K562 (cell line): ENCODE measurements around the gene PLAAT3. TPM values are rescaled to one million over a fixed set of nuclear protein-coding genes. Genes with fewer than 3 reads are reported as not detected.
A peak's percentile ranks its signal among the peaks of the same experiment; 100 is the strongest.

Source experiments
- CREB1 ChIP-seq, 2 experiments: sonication (generic) in 1 of 2; formaldehyde crosslinking in 1 of 2; IDR thresholded peaks; 2 replicates each; pipeline versions ENCODE4 v1.6.1 to v1.8.0; 2012 to 2022; ENCODE audit warnings: inconsistent platforms in 1 of 2, mild to moderate bottlenecking in 1 of 2, missing genetic modification reagents in 1 of 2, moderate library complexity in 1 of 2
- CREB3 ChIP-seq: fragments of 450-650 bp; conservative IDR thresholded peaks from 2 replicates; pipeline ENCODE4 v1.6.1; 2016; ENCODE audit warnings: missing genetic modification characterization, low read depth, mild to moderate bottlenecking, missing compliant biosample characterization, moderate library complexity
- ERF ChIP-seq: fragments of 450-650 bp; formaldehyde crosslinking; IDR thresholded peaks from 2 replicates; pipeline ENCODE4 v1.4.0; 2020; ENCODE audit warnings: mild to moderate bottlenecking, mixed read lengths
- LEF1 ChIP-seq: fragments of 450-650 bp; IDR thresholded peaks from 2 replicates; pipeline ENCODE4 v1.6.1; 2016; ENCODE audit warnings: mild to moderate bottlenecking
- MEIS2 ChIP-seq: fragments of 450-650 bp; IDR thresholded peaks from 2 replicates; pipeline ENCODE4 v1.6.1; 2014; ENCODE audit warnings: mild to moderate bottlenecking; ENCODE audit not compliant: partially characterized antibody
- MTA1 ChIP-seq: fragments of 450-650 bp; IDR thresholded peaks from 2 replicates; pipeline ENCODE4 v1.6.1; 2017; ENCODE audit warnings: borderline replicate concordance
- NCOA1 ChIP-seq: fragments of 450-650 bp; IDR thresholded peaks from 2 replicates; pipeline ENCODE4 v1.6.1; 2016; ENCODE audit warnings: low read depth
- PCBP1 ChIP-seq: fragments of 200-400 bp; formaldehyde crosslinking; IDR thresholded peaks from 2 replicates; pipeline ENCODE4 v1.6.1; 2018; ENCODE audit warnings: mild to moderate bottlenecking, low read depth, low read length; ENCODE audit not compliant: poor library complexity, severe bottlenecking
- RCOR1 ChIP-seq, 2 experiments: IDR thresholded peaks; 2 replicates each; pipeline ENCODE4 v1.6.1; 2012; ENCODE audit warnings: low read depth in 2 of 2, low read length in 2 of 2, borderline replicate concordance in 1 of 2, improper control_type of control experiment in 1 of 2
- ZNF445 ChIP-seq: fragments of 250-450 bp; sonication (Bioruptor Pico); IDR thresholded peaks from 2 replicates; pipeline ENCODE4 v1.4.0; 2020; ENCODE audit warnings: low read depth, mild to moderate bottlenecking, moderate library complexity
- polyA plus RNA-seq, 8 experiments: library from polyadenylated mRNA; depleted of rRNA in 4 of 8; stranded (reverse) in 5 of 8; unstranded in 3 of 8; fragments of >200 nt; fragmentation: Nextera tagmentation in 2 of 8; fragmentation: Illumina TruSeq in 1 of 8; extraction: Ambion mirVana in 2 of 8; extraction: Trizol in 1 of 8; gene quantifications; 2 replicates each; pipeline versions ENCODE4 v1.2.1 to v1.2.3, GENCODE V29; 2011 to 2014; ENCODE audit warnings: inconsistent platforms in 1 of 8, missing spikeins in 1 of 8
- total RNA-seq, 7 experiments: library from RNA; depleted of rRNA in 6 of 7; stranded (reverse); fragments of >200 nt in 6 of 7; fragmentation: Illumina TruSeq in 2 of 7; extraction: Trizol in 2 of 7; gene quantifications; 2 replicates each; pipeline versions ENCODE4 v1.2.1 to v1.2.3, GENCODE V29; 2011 to 2021; ENCODE audit warnings: low replicate concordance in 1 of 7
- TF ChIP-seq, protein P1 (sequence below): fragments of 250-450 bp; sonication (Bioruptor Pico); IDR thresholded peaks from 2 replicates; pipeline ENCODE4 v1.4.0; 2020; ENCODE audit warnings: mild to moderate bottlenecking, moderate library complexity
- TF ChIP-seq, protein P2 (sequence below), 2 experiments: fragments of 450-650 bp; IDR thresholded peaks; 2 replicates each; pipeline ENCODE4 v1.6.1; 2016; ENCODE audit warnings: mild to moderate bottlenecking in 2 of 2, borderline replicate concordance in 1 of 2, low read depth in 1 of 2, moderate library complexity in 1 of 2
- TF ChIP-seq, protein P3 (sequence below): fragments of 450-650 bp; IDR thresholded peaks from 2 replicates; pipeline ENCODE4 v1.6.1; 2018; ENCODE audit warnings: mild to moderate bottlenecking, low read depth; ENCODE audit not compliant: partially characterized antibody

PLAAT3 gene
- total and polyA plus RNA-seq, 9 of the 15 experiments (the other 6 are each of a cell fraction or from before 2014, with no cell fraction given) = 0.80 to 2.7 (median 1.4) TPM

DNA sequence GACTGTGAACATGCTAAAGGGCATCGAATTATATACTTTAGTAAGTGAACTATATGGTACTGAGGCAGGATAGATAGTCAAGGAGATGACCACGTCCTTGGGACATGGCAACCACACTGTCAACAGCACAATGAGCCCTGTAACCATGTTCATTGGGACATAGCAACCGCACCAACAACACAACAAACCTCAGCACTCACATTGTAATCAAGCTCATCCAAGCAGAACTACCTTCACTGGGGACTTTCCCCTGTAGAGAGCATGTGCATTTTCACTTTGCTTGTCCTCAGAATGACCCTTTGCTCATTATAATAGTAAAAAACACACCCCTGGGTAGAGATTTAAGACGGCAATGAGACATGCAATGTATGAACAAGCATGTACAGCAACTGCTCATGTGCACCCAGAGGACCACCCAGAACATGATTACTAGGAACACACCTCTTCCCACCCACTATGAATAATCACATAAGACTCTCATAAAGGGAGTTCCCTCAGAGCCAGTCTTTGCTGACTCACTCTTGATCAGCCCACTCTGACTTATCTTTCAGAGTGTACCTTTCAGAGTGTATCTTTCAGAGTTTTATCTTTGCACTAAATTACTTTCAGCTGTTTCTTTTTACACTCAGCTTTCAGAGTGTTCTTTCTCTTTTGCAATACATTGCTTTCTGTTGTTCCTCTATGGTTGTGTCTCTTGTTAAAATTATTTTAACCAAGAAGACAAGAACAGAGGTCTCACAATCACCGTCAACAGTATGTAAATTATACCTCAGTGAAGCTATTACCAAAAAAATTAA is 47.0 kb downstream of the PLAAT3 start (continued):
- TF ChIP-seq CREB3 (tag) (0 out of 2 replicates have a peak, but pooled peaks have one; percentile 12), ERF (0 out of 2 replicates have a peak, but pooled peaks have one; percentile 11), PCBP1 (no peak), NCOA1 (peak; percentile 78), ZNF445 (CRISPR knock-in tag) (peak; percentile 74; the same call in 1 of the 2 replicates), MTA1 (peak; percentile 82; the same call in 1 of the 2 replicates), LEF1 (peak; percentile 89), RCOR1 (IDR thresholded peaks at IDR 0.05; ENCODE audit: borderline replicate concordance in 1 of 2, low read depth in 2 of 2, low read length in 2 of 2) (peak in 1 of 2 experiments; percentile 83; a peak in 2 of 4 replicates), MEIS2 (peak; percentile 86), CREB1 (IDR thresholded peaks at IDR 0.05) (peak; percentile 14; the same call in 1 of the 2 replicates), CREB1 (CRISPR knock-in tag; IDR thresholded peaks at IDR 0.05) (no peak)
- TF ChIP-seq, protein P1, sequence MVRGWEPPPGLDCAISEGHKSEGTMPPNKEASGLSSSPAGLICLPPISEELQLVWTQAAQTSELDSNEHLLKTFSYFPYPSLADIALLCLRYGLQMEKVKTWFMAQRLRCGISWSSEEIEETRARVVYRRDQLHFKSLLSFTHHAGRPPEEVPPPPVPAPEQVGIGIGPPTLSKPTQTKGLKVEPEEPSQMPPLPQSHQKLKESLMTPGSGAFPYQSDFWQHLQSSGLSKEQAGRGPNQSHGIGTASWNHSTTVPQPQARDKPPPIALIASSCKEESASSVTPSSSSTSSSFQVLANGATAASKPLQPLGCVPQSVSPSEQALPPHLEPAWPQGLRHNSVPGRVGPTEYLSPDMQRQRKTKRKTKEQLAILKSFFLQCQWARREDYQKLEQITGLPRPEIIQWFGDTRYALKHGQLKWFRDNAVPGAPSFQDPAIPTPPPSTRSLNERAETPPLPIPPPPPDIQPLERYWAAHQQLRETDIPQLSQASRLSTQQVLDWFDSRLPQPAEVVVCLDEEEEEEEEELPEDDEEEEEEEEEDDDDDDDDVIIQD (CRISPR knock-in tag) = no peak
- TF ChIP-seq, protein P2, sequence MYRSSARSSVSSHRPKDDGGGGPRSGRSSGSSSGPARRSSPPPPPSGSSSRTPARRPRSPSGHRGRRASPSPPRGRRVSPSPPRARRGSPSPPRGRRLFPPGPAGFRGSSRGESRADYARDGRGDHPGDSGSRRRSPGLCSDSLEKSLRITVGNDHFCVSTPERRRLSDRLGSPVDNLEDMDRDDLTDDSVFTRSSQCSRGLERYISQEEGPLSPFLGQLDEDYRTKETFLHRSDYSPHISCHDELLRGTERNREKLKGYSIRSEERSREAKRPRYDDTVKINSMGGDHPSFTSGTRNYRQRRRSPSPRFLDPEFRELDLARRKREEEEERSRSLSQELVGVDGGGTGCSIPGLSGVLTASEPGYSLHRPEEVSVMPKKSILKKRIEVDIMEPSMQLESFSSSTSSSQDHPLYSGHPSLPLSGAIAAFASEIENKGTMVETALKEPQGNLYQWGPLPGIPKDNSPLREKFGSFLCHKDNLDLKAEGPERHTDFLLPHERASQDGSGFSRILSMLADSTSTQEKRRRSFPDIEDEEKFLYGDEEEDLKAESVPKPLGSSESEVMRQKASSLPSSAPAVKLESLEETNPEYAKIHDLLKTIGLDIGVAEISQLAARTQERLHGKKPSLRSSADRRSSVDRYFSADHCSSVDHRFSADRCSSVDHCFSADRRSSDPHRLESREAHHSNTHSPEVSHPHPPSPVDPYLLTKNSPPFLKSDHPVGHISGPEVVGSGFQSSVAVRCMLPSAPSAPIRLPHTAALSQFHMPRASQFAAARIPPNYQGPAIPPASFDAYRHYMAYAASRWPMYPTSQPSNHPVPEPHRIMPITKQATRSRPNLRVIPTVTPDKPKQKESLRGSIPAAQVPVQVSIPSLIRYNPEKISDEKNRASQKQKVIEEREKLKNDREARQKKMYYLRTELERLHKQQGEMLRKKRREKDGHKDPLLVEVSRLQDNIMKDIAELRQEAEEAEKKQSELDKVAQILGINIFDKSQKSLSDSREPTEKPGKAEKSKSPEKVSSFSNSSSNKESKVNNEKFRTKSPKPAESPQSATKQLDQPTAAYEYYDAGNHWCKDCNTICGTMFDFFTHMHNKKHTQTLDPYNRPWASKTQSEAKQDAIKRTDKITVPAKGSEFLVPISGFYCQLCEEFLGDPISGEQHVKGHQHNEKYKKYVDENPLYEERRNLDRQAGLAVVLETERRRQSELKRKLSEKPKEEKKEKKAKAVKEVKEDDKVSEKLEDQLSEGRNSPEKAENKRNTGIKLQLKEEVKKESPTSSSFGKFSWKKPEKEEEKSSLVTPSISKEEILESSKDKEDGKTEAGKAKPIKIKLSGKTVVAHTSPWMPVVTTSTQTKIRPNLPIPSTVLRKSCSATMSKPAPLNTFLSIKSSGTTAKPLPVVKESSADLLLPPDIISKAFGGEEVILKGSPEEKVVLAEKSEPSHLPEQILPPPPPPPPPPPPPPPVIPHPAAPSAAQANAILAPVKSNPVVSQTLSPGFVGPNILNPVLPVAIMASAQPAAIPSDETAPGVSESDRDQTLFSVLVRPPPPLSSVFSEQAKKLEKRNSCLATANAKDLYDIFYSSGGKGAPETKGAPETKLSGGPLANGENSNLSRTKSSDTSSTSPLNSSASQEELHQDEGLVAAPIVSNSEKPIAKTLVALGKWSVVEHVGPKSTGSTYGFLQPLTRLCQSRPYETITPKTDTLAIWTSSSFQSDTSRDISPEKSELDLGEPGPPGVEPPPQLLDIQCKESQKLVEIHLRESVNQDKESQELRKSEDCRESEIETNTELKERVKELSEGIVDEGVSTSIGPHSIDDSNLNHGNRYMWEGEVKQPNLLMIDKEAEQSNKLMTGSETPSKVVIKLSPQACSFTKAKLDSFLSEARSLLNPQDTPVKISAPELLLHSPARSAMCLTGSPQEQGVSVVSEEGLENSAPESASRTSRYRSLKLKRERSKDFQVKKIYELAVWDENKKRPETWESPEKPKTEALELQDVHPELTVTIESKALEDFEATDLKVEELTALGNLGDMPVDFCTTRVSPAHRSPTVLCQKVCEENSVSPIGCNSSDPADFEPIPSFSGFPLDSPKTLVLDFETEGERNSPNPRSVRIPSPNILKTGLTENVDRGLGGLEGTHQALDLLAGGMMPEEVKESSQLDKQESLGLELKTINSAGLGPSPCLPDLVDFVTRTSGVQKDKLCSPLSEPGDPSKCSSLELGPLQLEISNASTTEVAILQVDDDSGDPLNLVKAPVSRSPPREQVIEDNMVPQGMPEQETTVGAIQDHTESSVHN (IDR thresholded peaks at IDR 0.05; ENCODE audit: borderline replicate concordance in 1 of 2, low read depth in 1 of 2) = peak in 1 of 2 experiments; percentile 88; a peak in 2 of 4 replicates
- TF ChIP-seq, protein P3, sequence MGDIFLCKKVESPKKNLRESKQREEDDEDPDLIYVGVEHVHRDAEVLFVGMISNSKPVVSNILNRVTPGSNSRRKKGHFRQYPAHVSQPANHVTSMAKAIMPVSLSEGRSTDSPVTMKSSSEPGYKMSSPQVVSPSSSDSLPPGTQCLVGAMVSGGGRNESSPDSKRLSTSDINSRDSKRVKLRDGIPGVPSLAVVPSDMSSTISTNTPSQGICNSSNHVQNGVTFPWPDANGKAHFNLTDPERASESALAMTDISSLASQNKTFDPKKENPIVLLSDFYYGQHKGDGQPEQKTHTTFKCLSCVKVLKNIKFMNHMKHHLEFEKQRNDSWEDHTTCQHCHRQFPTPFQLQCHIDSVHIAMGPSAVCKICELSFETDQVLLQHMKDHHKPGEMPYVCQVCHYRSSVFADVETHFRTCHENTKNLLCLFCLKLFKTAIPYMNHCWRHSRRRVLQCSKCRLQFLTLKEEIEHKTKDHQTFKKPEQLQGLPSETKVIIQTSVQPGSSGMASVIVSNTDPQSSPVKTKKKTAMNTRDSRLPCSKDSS = no peak
